Measurements from ENCODE around the gene COL18A1. TPM values are rescaled to one million over a fixed set of nuclear protein-coding genes. Genes with fewer than 3 reads are reported as not detected.

Gene COL18A1
- total RNA-seq, 1 experiment from 2014 or later: 3.7 TPM

DNA sequence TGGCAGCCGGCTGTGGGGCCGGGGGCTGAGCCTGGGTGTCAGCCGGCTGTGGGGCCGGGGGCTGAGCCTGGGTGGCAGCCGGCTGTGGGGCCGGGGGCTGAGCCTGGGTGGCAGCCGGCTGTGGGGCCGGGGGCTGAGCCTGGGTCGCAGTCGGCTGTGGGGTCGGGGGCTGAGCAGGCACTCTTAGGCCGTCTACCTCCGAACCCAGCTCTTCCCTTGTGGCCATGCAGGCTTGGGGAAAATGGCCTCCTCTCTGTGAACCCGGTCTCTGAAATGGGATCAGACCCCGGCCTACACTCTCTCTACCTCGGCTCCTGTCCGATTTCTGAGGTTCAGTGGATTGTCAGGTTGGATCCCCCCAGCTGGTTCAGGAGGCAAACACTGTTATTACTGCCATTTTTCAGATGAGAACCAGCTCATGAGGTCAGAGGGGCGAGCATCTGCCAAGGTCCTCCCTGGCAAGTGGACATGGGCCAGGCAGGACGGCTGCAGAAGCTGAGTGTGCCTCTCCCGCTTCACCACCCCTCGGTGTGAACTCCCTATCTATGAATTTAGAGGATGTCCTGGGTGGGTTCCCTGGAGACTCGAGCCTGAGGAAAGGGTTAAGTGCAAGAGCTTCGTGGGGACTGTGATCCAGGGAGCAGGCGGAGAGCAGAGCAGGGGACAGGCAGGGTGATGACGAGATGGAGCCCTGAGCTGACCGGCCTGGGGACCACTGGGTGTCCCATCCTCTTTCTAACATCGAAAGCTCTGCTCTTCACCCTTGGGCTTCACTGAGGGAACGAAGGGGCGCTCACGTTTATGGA is 10.9 kb upstream of the COL18A1 start:
- no peak for DNase-seq (ENCODE audit: extremely low read depth, low read depth)

DNA sequence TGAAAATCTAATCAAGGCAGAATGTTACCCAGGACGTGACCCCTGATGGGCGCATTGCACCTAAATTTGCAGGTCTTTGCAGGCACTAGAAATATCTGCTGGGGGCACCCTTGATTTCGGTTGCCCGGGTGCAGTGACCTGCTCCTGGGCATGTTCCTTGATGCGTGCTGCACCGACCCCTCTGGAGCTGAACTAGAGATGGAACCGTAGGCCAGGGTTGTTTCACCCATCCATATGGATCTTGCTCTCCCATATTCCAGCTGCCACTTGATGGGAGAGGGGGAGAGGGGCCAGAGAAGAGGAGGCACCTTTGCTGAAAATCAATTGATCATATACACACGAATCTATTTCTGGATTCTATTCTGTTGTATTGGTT is 8.4 kb upstream of the COL18A1 start:
- DNase-seq (ENCODE audit: extremely low read depth, low read depth): no peak

- no peak for DNase-seq (ENCODE audit: extremely low read depth, low read depth)
These were observed 7.6 kb upstream of the COL18A1 start for GRCh38 chr21:45397381-45397780.

- DNase-seq (ENCODE audit: extremely low read depth, low read depth): no peak
These were observed 3.9 kb upstream of the COL18A1 start for GRCh38 chr21:45401054-45401518.

GRCh38 chr21:45401916-45402900 is 2.8 kb upstream of the COL18A1 start:
- no peak for DNase-seq (ENCODE audit: extremely low read depth, low read depth)

GRCh38 chr21:45403133-45403824 is 1.7 kb upstream of the COL18A1 start:
- no peak for DNase-seq (ENCODE audit: extremely low read depth, low read depth)

DNA sequence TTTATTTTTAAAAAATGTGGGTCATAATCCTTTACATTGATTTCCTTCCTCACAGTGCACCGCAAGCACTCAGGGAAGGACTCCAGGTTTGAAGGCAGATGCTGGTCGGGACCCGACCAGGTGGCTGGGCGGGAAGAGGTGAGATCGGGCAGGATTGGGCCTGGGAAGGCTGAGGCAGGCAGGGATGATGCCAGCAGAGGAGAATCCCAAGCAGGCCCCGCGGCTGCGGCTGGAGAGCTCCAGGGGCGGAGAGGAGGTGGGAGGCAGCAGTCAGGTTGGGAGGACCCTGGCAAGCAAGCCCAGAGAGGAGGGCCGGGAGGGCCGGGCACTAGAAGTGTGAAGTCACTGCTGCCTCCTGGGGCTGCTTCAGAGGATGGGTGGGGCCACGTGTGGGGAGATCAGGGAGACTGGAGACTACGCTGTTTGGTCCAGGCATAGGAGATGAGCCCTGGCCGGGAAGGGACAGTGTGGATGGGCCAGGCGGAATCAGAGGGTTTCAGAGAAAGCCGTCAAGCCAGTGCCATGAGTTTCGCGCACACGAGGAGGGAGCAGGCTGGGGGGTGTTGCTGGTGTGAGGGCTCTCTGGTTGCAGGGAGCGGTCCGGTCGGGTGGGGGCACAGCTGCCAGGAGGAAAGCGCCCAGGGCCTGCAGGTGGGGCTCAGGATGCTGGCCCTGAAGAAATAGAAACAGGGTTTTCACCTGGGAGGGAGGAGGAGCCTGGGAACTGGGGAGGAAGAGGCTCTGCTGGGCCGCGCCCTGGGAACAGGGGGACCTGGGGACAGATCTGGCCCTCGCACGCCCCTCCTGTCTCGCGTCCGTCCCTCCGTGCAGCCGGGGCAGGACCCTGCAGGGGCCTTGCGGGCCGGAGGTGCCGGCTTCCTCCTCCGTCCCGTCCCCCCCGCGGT is 888 bp upstream of the COL18A1 start:
- no peak for DNase-seq (ENCODE audit: extremely low read depth, low read depth)

DNA sequence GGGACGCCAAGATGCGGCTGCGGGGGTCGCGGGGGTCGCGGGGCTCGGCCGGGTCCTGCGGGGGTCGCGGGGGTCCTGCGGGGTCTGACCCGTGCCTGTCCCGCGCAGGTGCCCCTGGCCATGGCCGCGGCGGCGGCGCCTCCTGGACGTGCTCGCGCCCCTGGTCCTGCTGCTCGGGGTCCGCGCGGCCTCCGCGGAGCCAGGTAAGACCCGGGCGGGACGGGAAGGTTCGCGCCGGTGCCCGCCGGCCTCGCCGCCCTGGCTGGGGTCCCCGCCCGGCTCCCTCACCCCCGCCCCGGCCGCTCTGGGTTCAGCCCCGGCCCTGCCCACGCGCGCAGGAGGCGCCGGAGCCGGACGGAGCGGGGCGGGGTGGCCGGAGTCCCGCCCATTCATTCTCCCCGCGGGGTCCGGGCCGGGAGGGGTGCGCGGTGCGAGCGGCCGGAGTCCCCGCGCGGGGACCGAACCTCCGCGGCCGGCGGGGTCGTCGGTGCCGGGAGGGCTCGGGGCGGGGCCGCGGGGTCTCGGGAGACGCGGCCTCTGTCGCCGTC is 380 bp downstream of the COL18A1 start:
- no peak for DNase-seq (ENCODE audit: extremely low read depth, low read depth)

DNA sequence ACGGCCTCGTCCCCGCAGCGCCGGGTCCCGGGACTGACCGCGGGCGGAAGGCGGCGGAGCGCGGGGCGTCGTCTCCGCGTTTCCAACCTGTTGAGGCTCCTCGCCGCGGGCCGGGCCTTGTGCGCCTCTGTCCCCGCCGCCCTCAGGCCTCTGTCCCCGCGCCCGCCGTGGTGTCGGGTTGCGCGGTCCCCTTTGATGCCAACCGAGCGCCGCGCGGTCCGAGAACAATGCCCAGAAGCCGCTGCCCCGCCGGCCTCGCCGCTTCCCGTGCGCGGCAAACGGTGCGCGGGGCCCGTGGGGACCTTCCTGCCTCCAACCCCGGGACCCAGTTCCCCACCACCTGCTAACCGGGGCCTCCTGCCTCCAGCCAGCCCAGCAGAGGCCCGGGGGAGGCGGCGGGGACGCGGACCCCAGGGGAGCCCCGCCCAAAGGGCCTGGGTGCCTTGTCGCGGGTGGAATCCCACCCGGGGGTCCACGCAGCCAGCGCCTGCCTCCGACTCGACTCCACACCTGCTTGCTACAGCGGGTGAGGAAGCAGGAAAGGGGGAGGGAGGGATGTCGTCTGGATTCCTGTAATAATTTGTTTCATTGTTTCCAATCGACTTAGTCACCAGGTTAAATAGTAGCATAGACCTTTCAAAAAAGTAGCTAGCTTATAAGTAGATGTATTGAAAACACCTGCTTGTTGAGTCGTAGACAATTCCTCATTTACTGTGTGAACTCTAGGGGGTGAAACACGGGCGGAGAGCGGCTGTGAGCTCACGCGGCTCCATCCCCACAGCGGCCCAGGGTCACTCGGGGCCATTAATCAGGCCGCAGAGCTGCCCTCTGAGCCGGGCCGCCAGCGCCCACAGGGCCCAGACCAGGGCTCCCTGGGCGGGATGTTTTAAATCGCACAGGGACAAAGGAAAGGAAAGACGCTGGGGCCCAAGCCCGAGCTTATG is 1.1 kb downstream of the COL18A1 start:
- DNase-seq (ENCODE audit: extremely low read depth, low read depth): no peak

DNA sequence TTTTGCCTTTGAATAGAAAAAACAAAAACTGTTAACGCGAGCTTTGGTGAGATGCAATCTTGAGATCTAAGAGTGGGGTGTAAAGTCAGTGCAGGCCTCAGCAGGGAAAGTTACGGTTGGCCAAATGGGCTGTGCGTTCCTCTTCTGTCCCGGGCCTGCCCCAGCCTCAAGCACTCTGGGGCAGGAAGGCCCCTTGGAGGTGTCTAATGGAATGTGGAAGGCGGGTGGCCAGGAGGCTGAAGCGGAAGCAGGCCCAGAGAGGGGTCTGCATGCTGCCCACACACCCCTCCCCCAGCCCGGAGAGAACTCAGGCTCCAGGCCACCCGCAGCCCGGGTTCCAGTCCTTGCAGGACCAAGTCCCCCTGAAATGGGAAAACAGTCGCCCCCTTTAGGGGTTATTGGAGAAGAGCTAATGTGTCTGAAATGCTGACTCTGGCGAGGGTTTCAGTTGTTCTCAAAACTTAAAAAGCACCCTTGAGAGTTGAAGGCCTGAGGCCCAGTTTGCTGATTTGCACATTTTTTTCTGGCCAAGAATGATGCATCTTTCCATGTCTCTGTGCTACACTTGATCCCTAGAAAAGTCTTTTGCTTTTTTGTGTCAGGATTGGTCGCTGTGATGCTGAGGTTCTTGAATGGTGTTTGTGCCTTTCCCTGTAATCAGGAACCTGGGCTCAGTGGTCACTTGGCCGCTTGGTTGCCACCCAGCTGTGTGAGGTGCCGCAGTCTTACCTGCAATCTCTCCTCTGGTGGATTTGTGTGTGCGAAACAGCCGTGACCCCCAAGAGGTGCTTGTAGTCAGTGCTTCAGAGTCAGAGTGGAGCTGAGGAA is 2.0 kb downstream of the COL18A1 start:
- no peak for DNase-seq (ENCODE audit: extremely low read depth, low read depth)

DNA sequence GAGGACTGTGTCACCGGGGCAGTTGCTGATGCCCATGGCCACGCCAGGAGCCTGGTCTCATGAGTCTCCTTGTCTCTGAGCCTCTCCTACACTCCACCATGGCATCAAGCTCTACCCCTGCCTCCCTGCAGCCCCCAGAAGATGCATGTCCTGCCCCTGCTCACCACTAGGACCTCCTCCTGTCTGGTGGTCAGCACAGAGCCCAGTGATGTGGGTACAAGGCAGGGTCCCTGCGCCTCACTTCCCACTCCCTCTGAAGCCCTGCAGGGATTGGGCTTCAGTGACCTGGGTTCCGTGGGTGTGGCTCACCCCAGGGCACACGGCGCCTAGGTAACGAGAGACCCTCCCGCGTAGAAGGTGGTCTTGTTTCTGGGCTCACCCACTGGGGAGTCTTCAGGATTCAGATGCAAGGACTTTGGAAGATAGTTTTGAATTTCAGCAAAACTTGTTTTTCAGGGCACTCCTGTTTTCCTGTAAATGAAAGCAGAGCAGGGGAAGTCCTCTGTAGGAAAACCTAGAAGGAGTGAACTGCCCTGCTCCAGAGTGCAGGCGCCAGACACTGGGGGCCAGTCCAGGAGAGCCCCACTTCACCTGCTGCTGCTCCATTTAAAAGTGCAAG is 2.8 kb downstream of the COL18A1 start:
- no peak for DNase-seq (ENCODE audit: extremely low read depth, low read depth)

GRCh38 chr21:45408271-45408791 is 3.4 kb downstream of the COL18A1 start:
- DNase-seq (ENCODE audit: extremely low read depth, low read depth): no peak

DNA sequence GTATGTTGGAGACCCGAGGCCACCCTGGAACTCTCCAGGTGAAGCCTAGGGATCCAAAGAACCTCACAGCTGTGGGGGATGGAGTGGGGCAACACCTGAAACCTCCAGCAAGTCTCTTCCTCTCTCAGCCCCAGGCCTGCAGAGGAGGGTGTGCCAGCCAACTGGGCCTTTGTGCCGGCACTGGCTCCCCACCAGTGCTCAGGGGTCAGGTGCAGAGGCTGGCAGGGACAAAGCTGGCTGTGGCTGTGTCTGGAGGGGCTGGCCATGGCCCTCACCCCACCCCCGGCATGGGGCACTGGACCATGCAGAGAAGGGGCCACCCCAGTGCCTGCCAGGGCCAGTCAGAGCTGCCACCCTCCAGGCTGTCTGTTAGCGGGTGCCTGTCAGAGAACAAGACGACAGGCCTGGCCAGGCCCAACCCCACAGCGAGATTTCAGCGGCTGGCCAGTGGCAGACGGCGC is 3.9 kb downstream of the COL18A1 start:
- DNase-seq (ENCODE audit: extremely low read depth, low read depth): no peak

GRCh38 chr21:45409466-45410150 is 4.6 kb downstream of the COL18A1 start:
- no peak for DNase-seq (ENCODE audit: extremely low read depth, low read depth)

GRCh38 chr21:45410151-45410864 is 5.3 kb downstream of the COL18A1 start:
- no peak for DNase-seq (ENCODE audit: extremely low read depth, low read depth)

All from NCI-H460 (cell line).